Inflammatory macrophage treated with lipopolysaccharide for 1 hour (primary cell): ENCODE data around the gene NUTM1.
"Not testable (repeated sequence)": the region's sequence is repeated elsewhere in the genome, so short reads cannot be mapped to it uniquely, and the experiment has no call there.

Experiments used
- DNase-seq, 2 donors: peaks; one replicate each; pipeline ENCODE4 v3.0.0-alpha.2; 2020 to 2022

Gene NUTM1

DNA sequence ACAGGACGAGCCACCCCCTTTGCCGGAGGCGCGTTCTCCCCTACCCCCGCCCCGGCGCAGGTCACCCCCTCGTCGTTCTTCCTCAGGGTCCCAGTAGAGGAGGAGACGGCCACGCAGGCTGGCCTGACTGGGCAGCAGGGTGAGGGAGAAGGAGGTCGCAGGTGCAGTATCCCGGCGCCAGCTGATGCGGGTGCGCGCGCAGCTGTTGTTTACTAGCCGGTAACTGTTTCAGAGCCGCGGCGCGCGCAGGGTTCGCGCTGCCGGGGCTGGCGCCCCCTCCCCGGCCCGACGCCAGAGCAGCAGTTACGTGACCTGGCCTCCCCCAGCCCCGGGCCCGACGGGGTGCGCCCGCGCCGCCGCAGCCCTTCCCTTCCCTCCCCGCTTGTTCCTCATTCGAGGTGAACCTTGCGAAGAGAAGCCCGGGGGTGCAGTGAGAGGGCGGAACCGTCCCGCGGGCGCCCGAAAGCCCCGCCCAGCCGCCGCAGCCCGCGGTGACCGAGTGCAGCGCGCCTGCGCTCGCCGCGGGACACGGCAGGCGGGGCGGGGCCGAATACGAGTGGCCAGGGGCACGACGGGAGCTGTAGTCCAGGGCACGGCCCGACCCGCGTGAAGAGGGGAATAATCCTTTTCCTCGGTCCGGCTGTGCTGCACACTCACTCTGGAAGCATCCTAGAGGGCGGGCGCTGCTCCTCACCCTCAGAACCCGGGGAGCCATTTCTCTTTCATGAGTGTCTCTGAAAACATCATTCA lies 5.4 kb upstream of the NUTM1 start, which contains the start of gene SLC12A6:
SLC12A6 (minus strand) TSS at position 225 of the 750 bp plus-strand sequence. CDS start 1,101 bp downstream, outside the sequence.
- DNase-seq: peak; percentile 91 to 93

DNA sequence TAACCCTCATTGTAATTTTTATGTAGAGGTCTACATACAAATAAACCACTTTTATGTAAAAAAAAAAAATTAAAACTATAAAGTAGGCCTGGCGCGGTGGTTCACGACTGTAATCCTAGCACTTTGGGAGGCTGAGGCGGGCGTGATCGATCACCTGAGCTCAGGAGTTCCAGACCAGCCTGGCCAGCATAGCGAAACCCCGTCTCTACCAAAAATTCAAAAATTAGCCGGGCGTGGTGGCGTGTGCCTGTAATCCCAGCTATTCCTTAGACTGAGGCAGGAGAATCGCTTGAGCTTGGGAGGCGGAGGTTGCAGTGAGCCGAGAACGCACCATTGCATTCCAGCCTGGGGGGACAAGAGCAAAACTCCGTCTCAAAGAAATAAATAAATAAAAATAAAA lies 4.8 kb upstream of the NUTM1 start:
- DNase-seq: no peak

DNA sequence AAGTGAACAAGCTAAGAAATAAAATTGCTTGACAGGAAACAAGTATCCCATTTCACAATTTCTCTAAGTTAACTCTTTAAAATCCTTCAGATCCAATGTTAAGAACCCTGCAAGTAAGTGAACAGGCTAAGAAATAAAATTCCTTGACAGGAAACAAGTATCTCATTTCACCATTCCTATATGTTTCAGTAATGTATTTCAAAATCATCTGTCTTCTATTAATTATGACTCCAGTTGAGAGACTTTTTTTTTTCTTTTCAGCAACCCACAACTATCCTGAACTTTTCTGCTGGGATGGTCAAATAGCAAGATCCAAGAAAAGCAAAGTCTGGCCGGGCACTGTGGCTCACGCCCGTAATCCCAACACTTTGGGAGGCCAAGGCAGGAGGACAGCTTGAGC lies 3.2 kb upstream of the NUTM1 start:
- no peak for DNase-seq

DNA sequence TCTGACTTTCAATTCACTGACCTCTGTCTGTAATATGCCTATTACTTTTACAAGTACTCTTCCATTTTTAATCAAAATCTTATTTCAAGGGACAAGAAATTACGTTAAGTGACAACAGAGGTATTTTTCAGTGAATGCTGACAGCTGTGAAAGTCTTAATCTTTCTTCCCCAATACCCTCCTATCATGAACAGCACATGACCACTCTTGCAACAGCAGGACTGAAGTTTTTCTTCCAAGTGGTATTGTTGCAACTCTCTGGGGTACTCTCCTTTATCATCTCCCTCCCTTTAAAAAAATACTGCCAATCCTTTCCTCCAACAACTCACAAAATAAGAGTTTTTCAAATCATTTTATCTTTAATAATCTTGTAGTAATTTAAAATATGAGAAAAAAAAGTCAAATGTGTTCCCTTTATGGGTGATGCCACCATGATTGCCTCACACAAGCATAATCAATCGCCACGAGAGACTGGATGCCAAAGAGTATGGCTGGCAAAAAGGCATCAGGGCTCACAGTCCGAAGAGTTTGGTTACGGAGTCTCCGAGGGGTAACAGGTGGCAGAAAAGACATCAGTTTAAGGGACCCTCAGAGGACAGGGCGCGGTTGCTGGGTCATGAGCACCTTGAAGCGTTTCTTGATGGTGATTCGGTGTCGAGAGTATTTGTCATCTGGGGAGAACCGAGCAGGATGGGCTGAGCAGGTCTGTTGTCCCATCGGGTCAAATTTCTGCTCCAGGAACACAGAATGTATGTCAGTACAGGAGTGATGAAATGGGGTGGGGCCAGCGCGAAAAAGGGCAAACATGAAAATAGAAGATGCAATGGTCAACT lies 1.5 kb upstream of the NUTM1 start:
- peak; percentile 51 to 61 for DNase-seq

DNA sequence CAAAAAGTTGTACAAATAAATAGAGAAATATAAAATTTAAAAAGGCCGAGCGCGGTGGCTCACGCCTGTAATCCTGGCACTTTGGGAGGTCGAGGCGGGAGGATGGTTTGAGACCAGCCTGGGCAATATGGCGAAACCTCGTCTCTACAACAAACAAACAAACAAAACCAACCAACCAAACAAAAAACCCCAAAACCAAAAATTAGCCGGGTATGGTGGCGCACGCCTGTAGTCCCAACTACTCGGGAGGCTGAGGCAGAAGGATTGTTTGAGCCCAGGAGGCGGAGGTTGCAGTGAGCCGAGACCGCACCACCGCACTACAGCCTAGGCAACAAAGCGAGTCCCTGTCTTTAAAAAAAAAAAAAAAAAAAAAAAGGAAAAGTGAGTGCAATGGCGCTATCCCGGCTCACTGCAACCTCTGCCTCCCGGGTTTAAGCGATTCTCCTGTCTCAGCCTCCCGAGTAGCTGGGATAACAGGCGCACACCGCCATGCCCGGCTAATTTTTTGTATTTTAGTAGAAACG lies 840 bp upstream of the NUTM1 start:
- DNase-seq: not testable (repeated sequence)

DNA sequence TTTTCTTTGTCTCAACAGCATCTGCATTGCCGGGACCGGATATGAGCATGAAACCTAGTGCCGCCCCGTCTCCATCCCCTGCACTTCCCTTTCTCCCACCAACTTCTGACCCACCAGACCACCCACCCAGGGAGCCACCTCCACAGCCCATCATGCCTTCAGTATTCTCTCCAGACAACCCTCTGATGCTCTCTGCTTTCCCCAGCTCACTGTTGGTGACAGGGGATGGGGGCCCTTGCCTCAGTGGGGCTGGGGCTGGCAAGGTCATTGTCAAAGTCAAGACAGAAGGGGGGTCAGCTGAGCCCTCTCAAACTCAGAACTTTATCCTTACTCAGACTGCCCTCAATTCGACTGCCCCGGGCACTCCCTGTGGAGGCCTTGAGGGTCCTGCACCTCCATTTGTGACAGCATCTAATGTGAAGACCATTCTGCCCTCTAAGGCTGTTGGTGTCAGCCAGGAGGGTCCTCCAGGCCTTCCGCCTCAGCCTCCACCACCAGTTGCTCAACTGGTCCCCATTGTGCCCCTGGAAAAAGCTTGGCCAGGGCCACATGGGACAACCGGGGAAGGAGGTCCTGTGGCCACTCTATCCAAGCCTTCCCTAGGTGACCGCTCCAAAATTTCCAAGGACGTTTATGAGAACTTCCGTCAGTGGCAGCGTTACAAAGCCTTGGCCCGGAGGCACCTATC lies 5.0 kb downstream of the NUTM1 start:
- DNase-seq: no peak

DNA sequence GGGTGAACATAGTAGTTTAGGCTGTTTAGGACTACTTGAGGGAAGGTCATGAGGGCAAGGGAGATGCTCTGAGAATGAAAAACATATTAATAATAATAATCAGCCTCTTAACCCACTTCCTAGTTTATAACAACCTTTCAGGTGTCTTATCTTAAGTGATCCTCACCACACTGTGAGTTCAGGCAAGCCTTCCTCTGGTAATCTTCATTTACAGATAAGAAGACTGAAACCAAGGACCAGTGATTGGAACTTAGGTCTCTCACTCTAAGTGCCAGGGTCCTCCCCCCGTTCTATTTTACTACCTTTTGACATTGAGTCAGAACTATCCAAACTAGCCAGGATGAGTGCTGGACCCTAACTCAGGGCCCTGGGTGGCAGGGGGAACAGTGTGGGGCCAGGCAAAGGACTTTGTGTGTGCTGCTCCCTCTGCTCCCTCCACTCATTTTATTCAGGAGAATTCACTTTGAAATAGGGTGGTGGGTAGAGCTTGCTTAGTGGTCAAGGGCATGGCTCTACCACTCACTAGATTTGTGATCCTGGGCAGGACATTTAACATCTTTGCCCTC lies 5.7 kb downstream of the NUTM1 start:
- no peak for DNase-seq

DNA sequence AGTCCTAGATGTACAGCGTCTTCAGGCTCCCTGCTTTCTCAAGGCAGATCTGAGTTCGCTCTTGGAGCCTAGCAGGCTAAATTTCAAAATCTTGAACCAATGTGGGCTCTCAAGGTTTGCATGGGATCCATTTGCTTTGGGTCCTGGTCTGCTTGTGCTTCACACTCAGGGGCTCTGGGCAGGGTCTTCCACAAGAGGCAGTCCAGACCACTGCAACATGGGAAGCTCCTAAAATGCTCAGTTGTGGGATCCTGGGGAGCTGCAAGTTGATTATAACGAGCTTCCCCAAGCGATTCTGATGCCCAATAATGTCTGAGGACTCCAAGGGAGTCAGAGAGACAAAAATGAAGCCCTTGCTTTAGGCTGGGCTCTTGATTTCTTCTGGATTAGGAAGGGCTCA lies 6.7 kb downstream of the NUTM1 start:
- DNase-seq: no peak

DNA sequence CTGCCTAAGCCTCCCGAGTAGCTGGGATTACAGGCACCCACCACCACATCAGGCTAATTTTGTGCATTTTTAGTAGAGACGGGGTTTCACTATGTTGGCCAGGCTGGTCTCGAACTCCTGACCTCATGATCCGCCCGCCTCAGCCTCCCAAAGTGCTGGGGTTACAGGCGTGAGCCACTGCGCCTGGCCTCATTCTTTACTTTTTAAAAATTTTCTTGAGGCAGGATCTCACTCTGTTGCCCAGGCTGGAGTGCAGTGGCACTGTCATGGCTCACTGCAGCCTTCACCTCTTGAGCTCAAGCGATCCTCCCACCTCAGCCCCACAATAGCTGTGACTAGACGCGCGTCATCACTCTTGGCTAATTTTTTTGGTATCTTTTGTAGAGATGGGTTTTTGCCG lies 9.9 kb downstream of the NUTM1 start:
- DNase-seq: not testable (repeated sequence)

DNA sequence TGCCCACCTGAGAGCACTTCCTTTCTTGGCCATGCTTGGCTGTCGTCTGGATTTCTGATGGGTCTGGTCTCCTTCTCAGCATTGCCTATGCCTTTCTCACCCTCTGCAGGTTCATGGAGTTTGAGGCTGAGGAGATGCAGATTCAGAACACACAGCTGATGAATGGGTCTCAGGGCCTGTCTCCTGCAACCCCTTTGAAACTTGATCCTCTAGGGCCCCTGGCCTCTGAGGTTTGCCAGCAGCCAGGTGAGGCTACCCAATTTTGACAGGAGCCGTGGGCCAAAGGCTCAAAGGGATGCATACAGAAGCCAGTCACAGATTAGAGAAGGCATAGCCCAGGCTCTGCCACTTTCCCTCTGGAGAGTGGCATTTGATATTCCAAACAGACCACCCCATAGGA lies 10.5 kb downstream of the NUTM1 start:
- no peak for DNase-seq

DNA sequence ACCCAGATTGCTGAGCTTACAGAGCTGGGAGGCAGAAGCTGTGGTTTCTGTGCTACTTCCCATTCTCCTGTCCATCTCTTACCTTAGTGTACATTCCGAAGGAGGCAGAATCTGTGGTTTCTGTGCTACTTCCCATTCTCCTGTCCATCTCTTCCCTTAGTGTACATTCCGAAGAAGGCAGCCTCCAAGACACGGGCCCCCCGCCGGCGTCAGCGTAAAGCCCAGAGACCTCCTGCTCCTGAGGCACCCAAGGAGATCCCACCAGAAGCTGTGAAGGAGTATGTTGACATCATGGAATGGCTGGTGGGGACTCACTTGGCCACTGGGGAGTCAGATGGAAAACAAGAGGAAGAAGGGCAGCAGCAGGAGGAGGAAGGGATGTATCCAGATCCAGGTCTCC lies 11.2 kb downstream of the NUTM1 start:
- no peak for DNase-seq

DNA sequence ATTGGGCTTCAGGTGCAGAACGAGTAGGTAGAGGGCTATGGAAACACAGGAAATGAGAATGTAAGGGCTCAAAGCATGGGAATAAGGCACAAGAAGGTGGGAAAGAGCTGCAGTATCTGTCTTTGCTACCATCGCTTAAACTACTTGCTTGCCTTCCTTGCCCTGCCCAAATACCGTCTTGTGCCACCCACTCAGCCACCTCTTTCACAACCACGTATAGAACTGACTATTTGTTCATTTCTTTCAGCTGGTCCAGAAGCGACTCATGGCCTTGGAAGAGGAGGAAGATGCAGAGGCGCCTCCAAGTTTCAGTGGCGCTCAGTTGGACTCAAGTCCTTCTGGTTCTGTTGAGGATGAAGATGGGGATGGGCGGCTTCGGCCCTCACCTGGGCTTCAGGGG lies 12.1 kb downstream of the NUTM1 start:
- DNase-seq: peak in 1 of 2 donors; percentile 25

DNA sequence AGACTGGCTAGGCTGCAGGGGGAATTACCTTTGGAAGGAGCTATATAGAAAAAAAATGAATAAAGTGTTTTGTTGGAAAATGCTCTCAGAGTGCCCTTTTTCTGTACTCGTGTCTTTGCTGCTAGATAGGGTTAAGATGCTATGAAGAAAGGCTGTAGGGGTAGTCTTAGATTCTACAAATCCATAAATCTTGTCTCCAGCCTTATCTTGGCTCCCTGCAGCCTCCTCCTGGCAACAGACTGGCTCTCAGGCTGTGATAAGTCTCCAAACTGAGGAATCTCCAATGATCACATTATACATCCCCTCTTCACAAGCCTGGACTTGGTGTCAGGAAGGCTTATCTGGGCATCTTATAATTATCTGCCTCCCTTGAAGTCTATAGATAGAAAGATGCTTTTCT lies 14.5 kb downstream of the NUTM1 start:
- no peak for DNase-seq

DNA sequence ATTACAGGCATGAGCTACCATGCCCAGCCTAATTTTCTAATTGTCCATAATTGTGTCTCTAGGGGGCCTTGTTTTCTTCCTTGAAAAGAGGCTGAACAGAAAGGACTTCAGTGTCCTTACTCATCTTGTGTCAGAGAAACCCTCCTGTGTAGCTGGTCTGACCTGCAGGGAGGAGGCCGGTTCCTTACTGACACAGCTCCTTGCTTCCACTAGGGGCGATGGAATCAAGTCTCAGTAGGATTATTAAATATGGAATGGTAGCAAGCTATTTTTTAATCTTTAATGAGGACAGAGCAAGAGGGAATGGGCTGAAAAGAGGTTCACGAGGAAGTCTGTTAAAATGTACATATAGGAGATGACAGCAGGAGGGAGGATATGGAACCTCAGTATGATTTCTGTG lies 15.3 kb downstream of the NUTM1 start:
- no peak for DNase-seq

DNA sequence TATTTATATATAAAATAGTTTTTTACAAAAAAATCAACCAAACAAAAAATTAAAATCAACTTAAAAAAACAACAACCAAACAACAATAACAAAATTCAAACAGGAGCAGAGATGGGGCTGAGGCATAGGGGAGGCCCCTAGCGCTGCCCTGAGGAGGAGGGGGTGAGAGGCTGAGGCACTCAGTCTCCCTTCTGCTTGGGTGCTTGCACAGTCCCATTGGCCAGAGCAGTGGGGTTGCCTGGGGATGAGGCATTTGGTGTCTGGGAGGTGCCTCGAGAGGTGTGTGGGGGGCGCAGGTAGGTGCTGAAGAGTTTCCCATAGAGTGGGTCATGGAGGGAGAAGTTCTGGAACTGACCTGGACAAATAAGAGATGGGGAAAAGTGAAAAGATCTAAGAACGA lies 15.8 kb downstream of the NUTM1 start:
- no peak for DNase-seq

DNA sequence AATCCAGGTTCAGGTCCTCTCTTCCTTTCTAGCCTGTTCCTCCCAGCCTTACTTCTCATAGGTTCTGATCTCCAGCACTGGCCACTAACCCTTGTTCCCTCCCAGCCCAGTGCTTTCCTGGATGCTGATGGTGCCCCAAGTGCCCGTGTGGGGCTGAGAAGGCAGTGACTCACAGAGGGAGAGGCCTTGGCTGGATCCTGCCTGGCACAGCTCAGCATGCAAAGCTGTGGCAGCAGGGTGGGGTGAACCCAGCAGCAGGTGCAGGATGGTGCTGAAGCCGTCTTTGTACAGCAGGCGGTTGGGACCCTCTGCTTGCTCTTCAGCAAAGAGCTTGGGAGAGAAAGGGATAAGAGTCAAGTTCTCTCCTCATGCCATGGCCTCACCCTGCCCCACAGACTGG lies 16.3 kb downstream of the NUTM1 start:
- DNase-seq: no peak

DNA sequence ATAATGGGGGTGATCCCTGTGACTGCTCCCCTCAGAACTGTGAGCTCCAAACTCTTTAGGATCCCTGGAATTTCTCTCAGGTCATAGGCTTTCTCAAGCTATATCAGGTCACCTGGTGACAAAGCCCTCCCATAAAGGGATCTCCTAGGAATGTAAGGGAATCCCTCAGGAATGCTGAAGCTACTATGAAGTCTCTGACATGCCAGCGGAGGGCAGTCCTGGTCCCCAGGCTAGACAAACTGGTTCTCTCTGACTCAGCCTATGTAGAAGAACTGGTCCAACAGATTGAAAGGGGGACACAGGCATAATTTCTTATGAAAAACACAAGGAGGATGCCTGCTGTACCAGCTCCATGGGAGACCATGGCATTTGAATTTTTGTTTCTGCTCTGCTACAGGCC lies 17.2 kb downstream of the NUTM1 start:
- no peak for DNase-seq

DNA sequence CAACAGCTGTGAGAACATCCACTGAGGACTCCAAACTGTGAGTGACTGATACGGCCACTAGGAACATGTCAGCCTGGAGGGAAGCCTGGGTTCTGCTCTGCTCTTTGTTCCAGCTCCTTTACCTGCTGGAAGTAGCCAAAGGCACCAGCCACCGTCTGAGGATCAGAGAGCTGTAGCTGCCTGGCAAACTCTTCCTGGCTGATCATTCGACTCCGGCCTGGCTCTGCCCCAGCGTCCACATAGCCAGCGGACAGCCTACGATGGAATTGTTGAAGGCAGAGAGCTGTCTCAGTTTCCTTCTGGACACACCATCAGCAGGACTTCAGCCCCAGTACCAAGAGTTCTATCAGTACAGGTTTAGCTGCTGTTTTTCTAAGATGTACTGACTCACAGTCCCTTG lies 18.2 kb downstream of the NUTM1 start:
- no peak for DNase-seq

DNA sequence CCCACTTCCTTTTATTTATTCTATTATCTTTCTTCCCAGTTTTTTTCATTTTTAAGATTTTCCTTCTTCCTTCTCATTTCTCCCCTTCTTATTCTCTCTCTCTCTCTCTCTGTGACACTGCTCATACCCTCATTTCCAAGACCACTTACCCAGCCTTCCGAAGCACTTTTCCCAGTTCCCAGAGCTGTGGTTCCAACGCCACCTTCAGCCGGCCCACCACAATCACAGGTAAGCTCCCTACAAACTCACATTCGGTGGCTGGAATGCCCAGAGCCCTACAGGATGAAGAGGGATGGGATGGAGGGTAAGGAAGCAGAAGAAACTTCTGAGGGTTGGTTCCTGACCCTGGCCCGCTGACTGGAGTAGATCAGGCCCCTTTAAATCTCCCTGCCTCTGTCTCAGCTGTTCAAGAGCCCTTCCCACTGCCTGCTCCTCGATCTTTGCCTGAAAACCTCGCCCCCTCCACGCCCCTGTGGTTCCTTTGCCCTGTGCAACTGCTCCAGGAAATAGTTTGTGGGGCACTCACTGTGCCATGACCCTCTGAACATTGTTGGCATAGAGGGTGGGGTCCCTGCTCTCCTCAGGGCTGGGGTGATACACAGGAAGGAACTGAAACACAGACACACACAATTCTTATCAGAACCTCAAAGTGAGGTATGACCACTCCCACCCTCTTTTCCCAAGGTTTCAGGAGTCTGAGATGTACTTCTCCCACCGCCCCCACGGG lies 19.1 kb downstream of the NUTM1 start:
- no peak for DNase-seq

DNA sequence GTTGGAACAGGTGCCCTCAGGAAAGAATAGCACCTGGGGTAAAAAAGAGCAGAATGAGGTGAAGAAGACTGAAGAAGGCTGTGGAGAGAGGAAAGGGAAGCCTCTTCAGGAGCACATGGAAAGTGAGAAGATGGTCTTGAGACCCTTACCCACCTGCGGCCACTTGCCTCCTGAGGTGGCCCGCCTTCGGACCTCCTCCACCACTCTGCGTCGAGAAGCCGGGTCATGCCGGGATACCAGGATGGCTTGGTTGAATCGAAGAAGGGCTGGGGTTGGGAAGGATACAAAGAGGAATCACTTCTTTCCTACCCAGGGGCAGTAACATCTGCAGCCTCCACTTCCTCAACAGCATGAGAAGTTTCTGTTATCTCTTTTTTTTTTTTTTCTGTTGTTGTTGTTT lies 20.9 kb downstream of the NUTM1 start:
- no peak for DNase-seq

DNA sequence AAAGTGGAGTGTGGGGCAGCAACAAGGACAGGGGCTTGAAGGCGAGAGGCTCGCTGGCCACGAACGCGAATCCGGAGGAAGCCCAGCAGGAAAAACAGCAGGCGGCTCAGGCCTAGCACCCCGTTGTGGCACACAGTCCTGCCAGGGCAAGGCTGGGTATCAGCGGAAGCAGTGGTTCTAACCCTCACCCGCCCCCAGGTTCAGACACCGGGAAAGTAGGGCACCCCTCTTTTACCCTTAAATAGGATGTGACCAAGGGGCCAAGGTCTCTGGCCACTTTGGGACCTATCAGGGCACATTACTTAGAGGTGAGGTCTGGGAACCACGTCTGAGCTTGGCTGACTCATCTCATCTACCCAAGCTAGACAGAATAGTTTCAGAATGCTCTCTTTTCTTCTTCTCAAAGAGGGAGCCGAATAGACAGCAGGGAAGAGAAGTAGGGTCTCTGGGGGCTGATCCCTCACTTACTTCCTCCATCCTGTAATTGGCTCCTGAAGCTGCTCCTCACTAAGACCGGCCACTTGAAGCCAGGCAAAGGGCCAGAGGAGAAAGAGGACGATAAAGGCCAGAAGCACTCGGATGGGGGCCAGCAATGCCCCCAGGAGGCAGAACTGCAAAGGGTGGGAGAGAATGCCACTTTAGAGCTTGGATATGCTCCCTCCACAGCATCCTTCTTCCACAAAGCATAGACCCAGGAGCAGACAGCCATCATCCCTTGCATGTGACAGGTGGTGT lies 22.1 kb downstream of the NUTM1 start:
- peak in 1 of 2 donors; percentile 3 for DNase-seq

DNA sequence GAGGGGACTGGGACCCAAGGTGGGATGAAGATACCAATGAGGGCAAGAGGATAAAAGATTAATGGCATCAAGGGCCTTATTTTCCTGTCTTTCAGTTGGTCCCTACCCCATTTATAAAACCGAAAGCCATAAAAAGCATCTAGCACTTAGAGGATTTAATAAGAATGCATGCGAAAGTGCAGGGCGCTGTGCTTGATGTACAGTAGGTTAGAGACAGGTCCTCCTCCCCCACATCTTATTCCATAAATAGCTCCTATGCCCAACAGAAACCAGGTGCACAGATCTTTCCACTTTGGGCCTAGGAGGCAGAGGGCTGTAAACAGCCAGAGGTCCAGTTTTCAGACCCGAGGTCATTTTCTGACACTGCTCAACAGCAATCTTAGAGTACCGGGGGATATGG lies 22.7 kb downstream of the NUTM1 start:
- no peak for DNase-seq
